Astrocyte of the spinal cord (primary cell): ENCODE data around the gene PFN1.

Experiments
- DNase-seq: peaks from one replicate; pipeline ENCODE4 v3.0.0; 2011; ENCODE audit warnings: low read depth, low spot score
- H3K4me3 ChIP-seq: 2 replicates; pipeline ENCODE4 v1.5.1; 2011; ENCODE audit warnings: low read depth, mild to moderate bottlenecking, low read length, moderate library complexity
- in situ Hi-C: cut with HindIII; loops from 2 replicates; pipeline ENCODE4 v1.10.0; 2017; ENCODE audit warnings: low sequenced_read_pairs
- TF ChIP-seq, protein P1 (sequence below): IDR thresholded peaks from 2 replicates; pipeline ENCODE4 v1.5.1; 2012; ENCODE audit warnings: low read depth, mild to moderate bottlenecking, low read length, inconsistent platforms

Gene PFN1

DNA sequence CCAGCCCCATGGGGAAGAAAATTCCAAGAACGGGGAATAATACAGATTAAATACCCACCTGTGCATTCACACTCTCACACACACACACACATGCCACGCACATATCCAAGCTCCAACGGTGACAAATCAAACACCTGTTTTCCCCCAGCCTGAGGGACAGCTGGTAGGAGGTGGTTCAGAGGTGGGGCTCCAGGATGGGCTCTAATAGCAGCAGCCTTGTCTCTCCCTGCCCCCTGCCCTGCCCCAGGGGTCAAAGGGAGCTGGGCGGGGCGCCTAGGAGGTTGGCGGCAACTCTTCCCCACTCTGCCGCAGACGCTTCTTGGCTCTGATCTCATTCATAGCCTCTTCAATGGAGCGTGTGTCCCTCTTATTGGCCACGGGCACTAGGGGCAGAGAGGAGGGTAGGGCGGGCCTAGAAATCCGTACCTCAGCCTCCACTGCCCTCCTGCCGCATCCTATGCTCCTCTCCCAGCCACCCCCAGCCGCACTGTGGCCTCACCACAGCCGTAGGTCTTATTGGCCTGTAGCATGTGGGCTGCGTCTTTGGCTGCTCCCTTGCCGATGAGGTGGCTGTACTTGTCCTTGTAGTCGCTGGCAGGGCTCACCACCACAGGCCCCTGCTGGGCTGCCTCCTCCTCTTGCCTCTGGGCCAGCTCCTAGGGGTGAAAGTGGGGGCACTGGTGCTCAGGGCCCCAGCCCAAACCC lies 11.1 kb upstream of the PFN1 start:
- TF ChIP-seq, protein P1, sequence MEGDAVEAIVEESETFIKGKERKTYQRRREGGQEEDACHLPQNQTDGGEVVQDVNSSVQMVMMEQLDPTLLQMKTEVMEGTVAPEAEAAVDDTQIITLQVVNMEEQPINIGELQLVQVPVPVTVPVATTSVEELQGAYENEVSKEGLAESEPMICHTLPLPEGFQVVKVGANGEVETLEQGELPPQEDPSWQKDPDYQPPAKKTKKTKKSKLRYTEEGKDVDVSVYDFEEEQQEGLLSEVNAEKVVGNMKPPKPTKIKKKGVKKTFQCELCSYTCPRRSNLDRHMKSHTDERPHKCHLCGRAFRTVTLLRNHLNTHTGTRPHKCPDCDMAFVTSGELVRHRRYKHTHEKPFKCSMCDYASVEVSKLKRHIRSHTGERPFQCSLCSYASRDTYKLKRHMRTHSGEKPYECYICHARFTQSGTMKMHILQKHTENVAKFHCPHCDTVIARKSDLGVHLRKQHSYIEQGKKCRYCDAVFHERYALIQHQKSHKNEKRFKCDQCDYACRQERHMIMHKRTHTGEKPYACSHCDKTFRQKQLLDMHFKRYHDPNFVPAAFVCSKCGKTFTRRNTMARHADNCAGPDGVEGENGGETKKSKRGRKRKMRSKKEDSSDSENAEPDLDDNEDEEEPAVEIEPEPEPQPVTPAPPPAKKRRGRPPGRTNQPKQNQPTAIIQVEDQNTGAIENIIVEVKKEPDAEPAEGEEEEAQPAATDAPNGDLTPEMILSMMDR, result no peak
- in situ Hi-C loops, result no loop called here
- no peak for DNase-seq
- H3K4me3 ChIP-seq, result no peak overlapping the region

DNA sequence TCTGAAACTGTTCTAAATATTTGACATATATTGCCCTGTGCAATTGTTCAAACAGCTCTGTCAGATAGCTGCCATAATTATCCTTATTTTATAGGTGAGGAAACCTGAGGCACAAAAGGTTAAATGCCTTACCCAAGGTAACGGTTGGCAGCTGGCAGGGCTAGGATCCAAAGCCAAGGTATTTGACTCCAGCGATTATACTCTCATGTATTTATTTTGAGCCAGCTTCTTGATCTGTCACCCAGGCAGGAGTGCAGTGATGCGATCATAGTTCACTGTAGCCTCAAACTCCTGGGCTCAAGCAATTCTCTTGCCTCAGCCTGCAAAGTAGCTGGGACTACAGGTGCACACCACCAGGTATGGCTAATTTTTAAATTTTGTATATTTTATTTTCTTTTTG lies 9.8 kb upstream of the PFN1 start:
- TF ChIP-seq, protein P1, result no peak
- no peak overlapping the region for H3K4me3 ChIP-seq
- in situ Hi-C loops, result no loop called here
- DNase-seq, result no peak

DNA sequence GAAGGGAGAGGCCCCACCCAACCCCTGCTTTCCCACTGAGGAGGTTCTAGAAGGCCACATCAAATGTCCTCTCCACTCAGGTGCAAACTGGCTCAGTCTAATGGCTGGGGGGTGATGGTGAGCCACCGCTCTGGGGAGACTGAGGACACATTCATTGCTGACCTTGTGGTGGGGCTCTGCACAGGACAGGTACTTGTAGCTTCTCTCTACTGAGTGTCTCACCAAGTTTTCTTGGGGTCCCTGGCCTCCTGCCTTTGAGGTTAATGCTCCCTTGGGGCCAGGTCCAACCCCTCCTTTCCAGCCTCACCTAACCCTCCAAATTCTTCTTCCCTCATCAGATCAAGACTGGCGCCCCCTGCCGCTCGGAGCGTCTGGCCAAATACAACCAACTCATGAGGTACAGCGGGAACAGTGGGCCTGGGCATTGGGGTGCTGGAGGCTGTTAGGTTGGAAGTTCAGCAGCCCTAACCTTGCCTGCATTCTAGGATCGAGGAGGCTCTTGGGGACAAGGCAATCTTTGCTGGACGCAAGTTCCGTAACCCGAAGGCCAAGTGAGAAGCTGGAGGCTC lies 8.2 kb upstream of the PFN1 start:
- in situ Hi-C loops, result no loop called here
- TF ChIP-seq, protein P1, result peak; percentile 16
- DNase-seq, result no peak

DNA sequence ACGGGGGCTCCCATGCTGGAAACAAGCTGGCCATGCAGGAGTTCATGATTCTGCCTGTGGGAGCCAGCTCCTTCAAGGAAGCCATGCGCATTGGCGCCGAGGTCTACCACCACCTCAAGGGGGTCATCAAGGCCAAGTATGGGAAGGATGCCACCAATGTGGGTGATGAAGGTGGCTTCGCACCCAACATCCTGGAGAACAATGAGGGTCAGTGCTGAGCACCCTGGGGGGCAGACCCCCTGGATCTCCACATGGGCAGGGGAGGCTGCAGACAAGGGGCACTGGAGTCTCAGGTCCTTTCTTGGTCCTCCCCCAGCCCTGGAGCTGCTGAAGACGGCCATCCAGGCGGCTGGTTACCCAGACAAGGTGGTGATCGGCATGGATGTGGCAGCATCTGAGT lies 6.8 kb upstream of the PFN1 start:
- TF ChIP-seq, protein P1, result no peak
- no peak for DNase-seq
- no peak overlapping the region for H3K4me3 ChIP-seq
- in situ Hi-C loops, result no loop called here

More for the DNA sequence above, 8.2 kb upstream of the PFN1 start:
- no peak overlapping the region for H3K4me3 ChIP-seq

DNA sequence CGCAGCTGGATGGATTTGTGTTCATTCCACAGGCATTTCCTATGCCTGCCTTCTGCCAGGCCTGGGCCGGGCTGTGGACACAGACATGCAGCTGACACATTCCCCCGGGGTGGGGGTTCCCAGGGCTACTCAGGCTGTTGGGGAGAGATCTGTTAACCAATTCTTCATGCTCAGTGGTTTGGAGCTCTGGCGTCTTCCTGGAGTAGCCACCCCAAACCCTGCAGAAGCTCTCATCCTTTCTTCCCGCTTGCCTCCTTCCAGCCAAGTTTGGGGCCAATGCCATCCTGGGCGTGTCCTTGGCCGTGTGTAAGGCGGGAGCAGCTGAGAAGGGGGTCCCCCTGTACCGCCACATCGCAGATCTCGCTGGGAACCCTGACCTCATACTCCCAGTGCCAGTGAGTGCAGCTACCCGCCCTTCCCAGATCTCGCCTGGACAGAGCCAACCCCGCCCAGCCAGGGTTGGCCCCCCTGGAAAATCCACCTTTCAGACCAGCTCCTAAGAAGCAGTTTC lies 5.2 kb upstream of the PFN1 start:
- H3K4me3 ChIP-seq, result no peak overlapping the region
- peak; percentile 70 for DNase-seq
- TF ChIP-seq, protein P1, result no peak
- in situ Hi-C loops, result no loop called here

DNA sequence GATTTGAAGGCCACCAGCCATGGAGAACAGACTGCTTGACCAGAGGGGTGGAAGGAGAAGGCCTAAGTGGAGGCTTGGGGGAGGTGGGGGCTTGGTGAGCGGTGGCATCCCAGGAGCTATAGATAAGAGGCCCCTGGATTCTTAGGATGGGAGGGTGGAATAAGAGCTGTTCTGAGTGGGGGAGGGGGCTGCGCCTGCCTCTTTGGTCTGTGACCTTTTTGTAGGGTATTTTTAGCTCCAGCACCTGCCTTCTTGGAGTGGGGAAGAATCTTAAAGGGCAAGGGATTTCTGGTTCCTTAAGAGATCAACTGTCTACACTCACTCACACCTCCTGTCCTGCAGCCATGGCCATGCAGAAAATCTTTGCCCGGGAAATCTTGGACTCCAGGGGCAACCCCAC lies 3.2 kb upstream of the PFN1 start:
- TF ChIP-seq, protein P1, result no peak
- H3K4me3 ChIP-seq, result no peak overlapping the region
- in situ Hi-C loops, result no loop called here
- no peak for DNase-seq
